Endodermal cell (in vitro differentiated cells): Measurements from ENCODE around the gene IL11RA. TPM values are rescaled to one million over a fixed set of nuclear protein-coding genes. Genes with fewer than 3 reads are reported as not detected.
A peak's percentile ranks its signal among the peaks of the same experiment; 100 is the strongest.

Experiments used
- DNase-seq: peaks from one replicate; pipeline ENCODE4 v3.0.0-alpha.2; 2017
- H3K27ac ChIP-seq: 2 replicates; pipeline ENCODE4 v1.5.1; 2013; ENCODE audit warnings: mild to moderate bottlenecking, low read depth, low read length, moderate library complexity
- H3K27me3 ChIP-seq: 2 replicates; pipeline ENCODE4 v1.6.1; 2013; ENCODE audit warnings: mild to moderate bottlenecking, low read length, moderate library complexity; ENCODE audit not compliant: insufficient read depth, control insufficient read depth, poor library complexity, severe bottlenecking
- H3K36me3 ChIP-seq: 2 replicates; pipeline ENCODE4 v1.7.0; 2013; ENCODE audit warnings: mild to moderate bottlenecking, low read length, moderate library complexity; ENCODE audit not compliant: control insufficient read depth, insufficient read depth
- H3K4me1 ChIP-seq: one replicate; pipeline ENCODE4 v1.7.0; 2013; ENCODE audit warnings: low read length; ENCODE audit not compliant: control insufficient read depth, insufficient read depth
- H3K4me3 ChIP-seq: 2 replicates; pipeline ENCODE4 v1.5.1; 2013; ENCODE audit warnings: mild to moderate bottlenecking, low read length, moderate library complexity
- H3K9ac ChIP-seq: 2 replicates; pipeline ENCODE4 v1.6.1; 2013; ENCODE audit warnings: mild to moderate bottlenecking, low read length, moderate library complexity; ENCODE audit not compliant: poor library complexity, severe bottlenecking; ENCODE audit errors: extremely low read depth
- H3K9me3 ChIP-seq: 2 replicates; pipeline ENCODE4 v1.6.1; 2013; ENCODE audit warnings: mild to moderate bottlenecking, low read length, moderate library complexity; ENCODE audit not compliant: control insufficient read depth
- H3K27ac Mint-ChIP-seq: 2 replicates; pipeline ENCODE4 v1.8.0; 2020; ENCODE audit warnings: mixed read lengths
- H3K27me3 Mint-ChIP-seq: 2 replicates; pipeline ENCODE4 v1.8.0; 2021; ENCODE audit warnings: mild to moderate bottlenecking, mixed read lengths; ENCODE audit not compliant: insufficient read depth
- H3K36me3 Mint-ChIP-seq: 2 replicates; pipeline ENCODE4 v1.8.0; 2020; ENCODE audit warnings: low read depth, mixed read lengths
- H3K4me1 Mint-ChIP-seq: 2 replicates; pipeline ENCODE4 v1.8.0; 2020; ENCODE audit warnings: mixed read lengths
- H3K4me3 Mint-ChIP-seq: 2 replicates; pipeline ENCODE4 v1.8.0; 2020; ENCODE audit warnings: mild to moderate bottlenecking, moderate library complexity, mixed read lengths
- H3K9me3 Mint-ChIP-seq: 2 replicates; pipeline ENCODE4 v1.8.0; 2020; ENCODE audit warnings: mild to moderate bottlenecking, mixed read lengths
- WGBS, 2 experiments: methylation state at CpG; one replicate each; pipeline versions ENCODE4 v1.1.5 to v1.1.7; 2013; ENCODE audit warnings: missing lambda C conversion rate in 2 of 2, mixed read lengths in 1 of 2; ENCODE audit not compliant: insufficient coverage in 1 of 2, insufficient read length in 1 of 2; 5-methylcytosine and 5-hydroxymethylcytosine counted together
- total RNA-seq, 2 donors: library from RNA; stranded (reverse); fragmentation: NEBNext Ultra II Directional in 1 of 2; extraction: Animal tissue kit (Norgen Biotek cat#: 25700) in 1 of 2; gene quantifications; 2 replicates in 1 of 2; 3 replicates in 1 of 2; pipeline ENCODE4 v1.2.1, GENCODE V29; 2021
- TF ChIP-seq, protein P1 (sequence below): fragments of 200-600 bp; sonication (generic); conservative IDR thresholded peaks from 2 replicates; pipeline ENCODE4 v1.5.0; 2021; ENCODE audit warnings: antibody characterized with exemption, mild to moderate bottlenecking

Gene IL11RA
- total RNA-seq, 2 donors from 2014 or later: 6.9 to 12.7 TPM

- H3K36me3 ChIP-seq: peaks cover 28% of the 10 kb centered on the region
- H3K27ac ChIP-seq: no peak overlapping the region
- H3K36me3 Mint-ChIP-seq: peaks cover 20% of the 10 kb centered on the region
- peaks cover 27% of the 10 kb centered on the region for H3K4me1 ChIP-seq
- TF ChIP-seq, protein P1, sequence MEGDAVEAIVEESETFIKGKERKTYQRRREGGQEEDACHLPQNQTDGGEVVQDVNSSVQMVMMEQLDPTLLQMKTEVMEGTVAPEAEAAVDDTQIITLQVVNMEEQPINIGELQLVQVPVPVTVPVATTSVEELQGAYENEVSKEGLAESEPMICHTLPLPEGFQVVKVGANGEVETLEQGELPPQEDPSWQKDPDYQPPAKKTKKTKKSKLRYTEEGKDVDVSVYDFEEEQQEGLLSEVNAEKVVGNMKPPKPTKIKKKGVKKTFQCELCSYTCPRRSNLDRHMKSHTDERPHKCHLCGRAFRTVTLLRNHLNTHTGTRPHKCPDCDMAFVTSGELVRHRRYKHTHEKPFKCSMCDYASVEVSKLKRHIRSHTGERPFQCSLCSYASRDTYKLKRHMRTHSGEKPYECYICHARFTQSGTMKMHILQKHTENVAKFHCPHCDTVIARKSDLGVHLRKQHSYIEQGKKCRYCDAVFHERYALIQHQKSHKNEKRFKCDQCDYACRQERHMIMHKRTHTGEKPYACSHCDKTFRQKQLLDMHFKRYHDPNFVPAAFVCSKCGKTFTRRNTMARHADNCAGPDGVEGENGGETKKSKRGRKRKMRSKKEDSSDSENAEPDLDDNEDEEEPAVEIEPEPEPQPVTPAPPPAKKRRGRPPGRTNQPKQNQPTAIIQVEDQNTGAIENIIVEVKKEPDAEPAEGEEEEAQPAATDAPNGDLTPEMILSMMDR: no peak
- no peaks in the 10 kb centered on the region for H3K27me3 ChIP-seq
- peaks cover 49% of the 10 kb centered on the region for H3K4me1 Mint-ChIP-seq
- no peaks in the 10 kb centered on the region for H3K9me3 ChIP-seq
- H3K4me3 ChIP-seq: no peak overlapping the region
- no peaks in the 10 kb centered on the region for H3K27me3 Mint-ChIP-seq
- no peak for DNase-seq
- H3K4me3 Mint-ChIP-seq: no peak overlapping the region
- no peaks in the 10 kb centered on the region for H3K9me3 Mint-ChIP-seq
- H3K27ac Mint-ChIP-seq: no peak overlapping the region
- 95 to 97% methylated on average over 7 to 8 of the region's 8 CpGs for WGBS, 2 experiments
- no peak overlapping the region for H3K9ac ChIP-seq
Observed at GRCh38 chr9:34648673-34649072, 3.3 kb upstream of the IL11RA start.

DNA sequence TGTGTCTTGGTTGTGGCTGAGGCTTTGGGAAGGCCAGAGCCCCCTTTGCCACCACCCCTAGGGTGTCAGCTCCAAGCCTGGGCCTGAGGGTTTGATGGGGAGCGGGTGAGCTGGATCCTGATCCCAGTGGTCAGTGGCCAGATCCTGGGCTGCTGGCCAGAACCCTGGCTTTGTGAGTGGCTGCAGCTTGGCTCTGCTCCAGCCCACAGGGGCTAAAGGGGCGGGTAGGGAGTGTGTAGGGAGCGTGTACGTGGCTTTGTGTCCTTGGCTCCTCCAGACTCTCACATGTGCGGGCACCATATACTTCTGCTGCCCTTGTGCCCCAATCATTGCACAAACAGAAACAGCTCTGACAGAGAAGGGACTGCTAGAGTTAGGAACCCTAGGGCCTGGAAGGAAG, 1.2 kb upstream of the IL11RA start:
- Histone ChIP-seq H3K4me3 (no peak overlapping the region), H3K36me3 (peaks cover 28% of the 10 kb centered on the region), H3K4me1 (peaks cover 30% of the 10 kb centered on the region), H3K9ac (no peak overlapping the region), H3K9me3 (no peaks in the 10 kb centered on the region), H3K27me3 (no peaks in the 10 kb centered on the region), H3K27ac (no peak overlapping the region)
- Mint-ChIP-seq H3K4me1 (peaks cover 58% of the 10 kb centered on the region), H3K27ac (no peak overlapping the region), H3K27me3 (peaks cover 3% of the 10 kb centered on the region), H3K9me3 (no peaks in the 10 kb centered on the region), H3K4me3 (peak overlapping the region; percentile 66), H3K36me3 (peaks cover 20% of the 10 kb centered on the region)
- DNase-seq: no peak
- TF ChIP-seq, protein P1: no peak
- WGBS, 2 experiments: 98 to 100% methylated on average over 3 to 5 of the region's 5 CpGs

- Mint-ChIP-seq H3K4me3 (peak overlapping the region; percentile 66), H3K27ac (peak overlapping the region; percentile 89), H3K36me3 (peaks cover 20% of the 10 kb centered on the region), H3K4me1 (peaks cover 53% of the 10 kb centered on the region), H3K27me3 (peaks cover 3% of the 10 kb centered on the region), H3K9me3 (no peaks in the 10 kb centered on the region)
- Histone ChIP-seq H3K36me3 (peaks cover 28% of the 10 kb centered on the region), H3K4me1 (peaks cover 25% of the 10 kb centered on the region), H3K27ac (no peak overlapping the region), H3K27me3 (no peaks in the 10 kb centered on the region), H3K9ac (peak overlapping the region; percentile 60), H3K4me3 (peak overlapping the region; percentile 86), H3K9me3 (no peaks in the 10 kb centered on the region)
- DNase-seq: no peak
- TF ChIP-seq, protein P1: no peak
- 60 to 92% methylated on average over 1 to 4 of the region's 4 CpGs for WGBS, 2 experiments
Observed at GRCh38 chr9:34651321-34651720, 664 bp upstream of the IL11RA start.
